DMS79 treated with DMSO at 0.1 percent for 48 hours (cell line): Measurements from ENCODE around the gene LRRC3C.
"Not testable (repeated sequence)": the region's sequence is repeated elsewhere in the genome, so short reads cannot be mapped to it uniquely, and the experiment has no call there.

Experiments used
- DNase-seq: peaks from one replicate; lab custom pipeline; 2025; lab: John Stamatoyannopoulos, UW

The LRRC3C gene

GRCh38 chr17:39927101-39927928 is at the start of gene LRRC3C, which contains the start of gene ORMDL3:
Gene LRRC3C, plus strand, starts transcription at chr17:39927732. Its CDS starts 13,792 bp downstream, at chr17:39941524.
Gene ORMDL3, minus strand, starts transcription at chr17:39927601. Its CDS starts 3,398 bp downstream, at chr17:39924203.
- peak; percentile 86 for DNase-seq

DNA sequence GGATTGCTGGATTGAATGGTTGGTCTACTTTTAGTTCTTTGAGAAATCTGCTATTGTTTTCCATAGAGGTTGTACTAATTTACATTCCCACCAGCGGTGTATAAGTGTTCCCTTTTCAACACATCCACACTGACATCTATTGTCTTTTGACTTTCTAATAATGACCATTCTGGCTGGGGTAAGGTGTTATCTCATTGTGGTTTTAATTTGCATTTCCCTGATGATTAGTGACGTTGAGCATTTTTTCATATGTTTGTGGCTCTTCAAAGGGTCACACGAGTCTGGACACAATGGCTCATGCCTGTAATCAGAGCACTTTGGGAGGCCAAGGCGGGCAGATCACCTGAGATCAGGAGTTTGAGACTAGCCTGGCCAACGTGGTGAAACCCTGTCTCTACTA is 41.4 kb upstream of the LRRC3C start:
- not testable (repeated sequence) for DNase-seq

- no peak for DNase-seq
Observed at GRCh38 chr17:39887078-39887477, 40.5 kb upstream of the LRRC3C start.

DNA sequence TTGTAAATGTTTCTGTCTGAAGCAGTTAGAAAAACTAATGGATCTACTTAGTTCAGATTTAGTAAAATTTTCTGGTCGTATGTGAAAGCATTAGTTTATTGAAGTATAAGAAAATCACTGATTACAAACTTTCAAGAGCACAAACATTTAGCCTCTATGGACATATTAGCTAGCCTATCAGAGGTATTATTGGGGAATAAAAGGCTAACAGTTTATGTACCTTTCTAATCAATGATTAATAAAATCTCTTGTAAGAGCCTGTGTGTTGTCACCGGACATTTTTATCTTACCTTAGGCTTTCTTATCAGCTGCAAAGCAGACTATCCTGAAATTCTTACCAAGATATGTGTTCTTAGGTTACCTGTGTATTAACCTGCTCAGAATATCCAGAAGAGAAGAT is 38.3 kb upstream of the LRRC3C start:
- DNase-seq: no peak

DNA sequence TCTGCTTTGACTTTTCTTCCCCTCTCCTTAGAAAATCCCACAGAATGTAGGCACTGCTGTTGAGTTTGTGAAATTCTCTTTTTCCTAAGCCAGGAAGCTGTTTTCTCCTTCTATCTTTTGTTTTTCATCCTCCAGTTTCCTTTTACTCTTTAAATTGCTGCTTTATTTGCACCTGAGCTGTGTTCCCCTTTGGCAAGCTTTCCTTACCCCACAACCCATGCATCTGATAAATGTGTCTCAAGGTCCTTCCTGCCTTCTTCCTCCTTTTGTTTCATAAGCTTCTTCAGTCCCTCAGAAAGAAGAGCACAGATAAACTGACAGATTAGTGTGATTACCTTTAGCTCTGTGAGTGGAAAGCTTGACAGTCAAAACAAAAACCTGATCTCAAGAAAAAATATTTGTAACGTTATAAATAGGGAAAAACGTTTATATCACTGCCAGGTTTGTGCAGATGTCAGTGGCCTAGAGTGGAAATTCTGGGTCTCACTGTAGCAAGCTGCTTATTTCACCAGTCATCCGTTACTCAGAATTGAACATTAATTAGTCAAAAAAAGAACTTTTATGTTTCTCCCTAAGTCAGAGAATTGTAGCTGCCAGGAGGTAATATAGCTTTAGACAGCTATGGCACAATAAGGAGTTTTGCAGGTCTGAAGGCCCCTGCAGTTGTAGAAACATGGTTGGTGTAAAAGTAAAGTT is 32.7 kb upstream of the LRRC3C start:
- no peak for DNase-seq

DNA sequence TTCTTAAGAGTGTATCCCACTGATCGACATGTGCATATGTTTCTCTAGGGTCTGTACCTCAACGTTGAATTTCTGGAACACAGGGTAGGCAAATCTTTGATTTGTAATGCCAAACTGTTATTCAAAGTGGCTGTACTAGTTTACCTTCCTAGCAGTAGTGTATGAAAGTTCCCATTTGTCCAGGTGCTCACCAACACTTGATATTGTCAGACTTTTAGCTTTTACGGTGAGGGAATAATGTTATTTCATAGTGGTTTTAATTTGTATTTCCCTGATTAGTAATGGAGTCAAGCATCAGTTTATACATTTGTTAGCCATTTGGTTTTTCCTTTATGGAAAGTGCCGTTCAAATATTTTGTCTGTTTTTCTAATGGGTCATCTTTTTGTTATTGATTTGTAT is 29.4 kb upstream of the LRRC3C start:
- no peak for DNase-seq

DNA sequence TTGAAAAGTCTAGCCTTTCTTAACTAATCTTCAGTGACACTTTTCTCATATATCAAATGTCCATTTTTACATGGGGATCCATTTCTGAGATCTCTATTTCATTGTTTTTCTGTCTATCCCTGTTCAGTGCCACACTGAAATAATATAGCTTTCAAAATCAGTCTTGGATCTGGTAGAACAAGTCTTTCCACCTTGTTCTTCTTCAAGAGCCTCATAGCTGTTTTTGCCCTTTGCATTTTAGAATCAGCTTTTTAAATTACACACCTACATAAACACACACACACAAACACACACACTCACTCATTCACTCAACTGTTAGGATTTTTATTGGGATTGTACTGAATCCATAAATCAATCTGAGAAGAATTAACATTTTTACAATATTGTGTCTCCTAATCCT is 28.3 kb upstream of the LRRC3C start:
- DNase-seq: peak; percentile 27

GRCh38 chr17:39902027-39902426 is 25.5 kb upstream of the LRRC3C start:
- not testable (repeated sequence) for DNase-seq

DNA sequence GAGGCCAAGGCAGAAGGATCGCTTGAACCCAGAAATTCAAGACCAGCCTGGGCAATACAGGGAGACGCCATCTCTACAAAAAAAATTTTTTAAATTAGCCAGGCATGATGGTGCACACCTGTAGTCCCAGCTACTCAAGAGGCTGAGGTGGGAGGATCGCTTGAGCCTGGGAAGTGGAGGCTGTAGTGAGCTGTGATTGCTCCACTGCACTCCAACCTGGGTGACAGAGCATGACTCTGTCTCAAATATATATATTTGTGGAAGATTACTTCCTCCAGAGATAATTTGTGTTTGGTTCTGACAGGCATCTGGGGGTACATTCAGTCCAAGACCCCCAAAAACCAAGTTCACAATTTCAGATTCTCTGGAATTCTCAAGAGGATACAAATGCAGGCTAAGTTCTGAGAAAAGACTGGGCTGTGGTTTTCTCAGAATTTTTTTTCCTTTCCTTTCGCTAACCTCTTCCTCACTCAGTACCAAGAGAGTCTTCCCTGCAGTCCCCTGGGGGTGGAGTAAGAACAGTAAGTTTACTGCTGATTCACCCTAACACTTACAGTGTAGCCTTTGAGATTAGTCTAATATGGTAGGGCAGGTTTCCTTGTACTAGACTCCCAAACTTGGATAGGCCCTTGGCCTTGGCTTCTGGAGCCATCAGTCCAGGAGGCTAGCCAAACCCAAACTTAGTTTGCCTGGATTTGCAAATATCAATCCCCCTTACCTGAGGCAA is 24.2 kb upstream of the LRRC3C start:
- DNase-seq: no peak

DNA sequence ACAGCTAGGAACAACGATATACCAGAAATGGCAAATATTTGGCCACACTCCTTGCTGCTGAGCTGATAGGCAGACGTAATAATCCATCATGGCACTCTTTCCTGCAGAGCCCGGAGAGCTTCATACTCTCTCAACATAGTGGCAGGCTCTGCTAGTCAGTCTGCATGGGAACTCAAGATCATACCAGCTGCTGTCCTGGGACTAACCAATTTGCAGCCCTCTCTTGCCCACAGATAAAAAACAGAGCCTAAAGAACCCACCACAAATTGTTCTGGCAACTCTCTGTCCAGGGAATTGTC is 22.6 kb upstream of the LRRC3C start:
- DNase-seq: no peak

DNA sequence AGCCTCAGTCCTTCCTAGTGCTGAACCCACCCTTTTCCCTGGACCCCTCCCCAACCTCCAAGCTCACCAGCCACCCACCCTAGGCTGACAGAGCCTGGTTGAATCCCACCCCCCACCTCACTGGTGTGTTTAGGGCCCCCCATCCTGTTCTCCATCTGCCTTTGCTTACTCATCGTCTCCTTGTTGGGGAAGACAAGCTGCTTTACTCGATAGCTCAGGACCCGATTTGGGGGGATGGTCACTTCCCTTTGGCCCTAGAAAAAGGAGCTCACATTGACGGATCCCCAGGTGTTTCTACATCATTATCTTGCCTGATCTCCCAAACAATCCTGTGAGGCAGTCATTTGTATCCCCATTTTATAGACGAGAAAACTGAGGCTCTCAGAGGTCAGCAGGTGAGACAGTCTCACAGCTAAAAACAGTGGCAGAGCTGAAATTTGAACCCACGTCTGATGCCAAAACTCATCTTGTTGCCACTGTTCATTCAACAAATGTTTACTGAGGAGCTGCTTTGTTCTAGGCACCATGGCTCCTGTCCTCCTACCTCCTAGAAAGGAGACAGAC is 18.7 kb upstream of the LRRC3C start:
- no peak for DNase-seq

DNA sequence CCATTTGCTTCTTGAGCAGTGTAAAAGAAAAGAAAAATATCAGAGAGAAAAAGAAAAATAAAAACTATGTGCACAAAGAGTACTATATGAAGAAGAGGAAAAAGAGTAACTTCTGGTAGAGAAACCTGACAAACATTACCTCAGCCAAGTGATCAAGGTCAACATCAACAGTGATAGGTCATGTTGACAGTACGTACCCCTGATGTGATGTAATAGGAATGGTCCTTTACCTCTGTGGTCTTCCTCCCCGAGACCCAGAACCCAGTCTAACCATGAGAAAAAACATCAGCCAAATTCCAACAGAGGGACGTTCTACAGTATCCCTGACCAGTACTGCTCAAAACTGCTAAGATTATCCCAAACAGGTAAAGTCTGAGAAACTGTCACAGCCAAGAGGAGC is 13.5 kb upstream of the LRRC3C start:
- no peak for DNase-seq

DNA sequence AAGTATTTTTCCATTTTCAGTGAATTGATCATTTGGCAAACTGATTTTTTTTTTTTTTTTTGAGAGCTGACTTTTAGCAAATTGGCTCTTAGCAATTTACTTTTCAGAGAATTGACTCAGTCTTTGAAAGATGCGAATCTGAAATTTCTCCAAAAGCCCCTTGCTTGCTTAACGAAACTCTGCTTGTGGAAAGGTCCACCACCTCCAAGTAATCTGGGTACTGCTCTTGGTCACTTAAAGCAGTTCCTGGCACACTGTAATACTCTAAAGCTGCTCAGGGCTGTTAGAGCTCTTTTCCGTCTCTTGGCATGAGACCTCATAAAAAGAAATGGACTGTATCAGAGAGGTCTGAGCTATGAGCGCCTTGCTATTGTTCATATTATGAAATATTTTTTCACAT is 12.0 kb upstream of the LRRC3C start:
- peak; percentile 84 for DNase-seq

DNA sequence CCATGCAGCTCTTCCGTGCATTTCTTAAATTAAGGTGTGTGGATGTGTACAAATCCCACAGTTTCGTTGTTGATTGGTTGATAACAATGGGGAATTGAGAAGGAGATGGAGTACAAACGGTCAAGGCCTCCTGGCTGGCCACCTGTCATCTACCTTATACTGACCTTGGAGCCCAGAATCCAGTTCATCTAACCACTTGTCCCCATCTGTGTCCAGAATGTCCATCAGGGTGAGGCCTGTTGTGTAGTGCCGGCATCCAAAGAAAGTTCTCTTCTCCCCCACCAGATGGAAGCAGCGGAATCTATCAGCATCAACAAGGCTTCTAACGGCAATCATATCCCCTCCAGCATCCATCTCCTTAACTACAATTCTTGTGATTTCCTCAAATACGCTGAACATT is 10.6 kb upstream of the LRRC3C start:
- DNase-seq: no peak

DNA sequence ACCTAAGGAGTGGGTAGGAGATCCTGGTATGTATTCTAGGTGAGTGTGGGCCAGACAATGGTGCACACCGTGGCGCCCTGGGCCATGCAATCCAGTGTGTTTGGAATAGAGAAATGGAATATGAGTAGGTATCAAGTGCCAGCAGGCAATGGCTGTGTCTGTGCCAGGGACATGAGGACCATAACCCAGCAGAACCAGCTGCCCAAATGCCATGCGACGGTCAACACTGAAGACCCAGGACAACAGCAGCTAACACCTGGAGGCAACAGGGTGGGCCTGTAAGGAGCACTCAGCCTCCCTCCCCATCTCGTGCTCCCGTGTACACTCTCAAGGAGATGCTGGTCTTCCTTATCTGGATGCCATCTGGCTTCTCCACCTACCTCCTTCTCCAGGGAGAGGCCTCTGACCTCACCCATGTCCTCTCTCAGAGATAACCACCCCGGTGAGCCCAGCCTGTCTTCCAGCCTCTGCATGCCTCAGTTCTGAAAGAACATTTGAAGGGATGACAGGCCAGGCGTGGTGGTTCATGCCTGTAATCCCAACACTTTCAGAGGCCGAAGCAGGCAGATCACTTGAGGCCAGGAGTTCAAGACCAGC is 8.3 kb upstream of the LRRC3C start:
- DNase-seq: no peak

DNA sequence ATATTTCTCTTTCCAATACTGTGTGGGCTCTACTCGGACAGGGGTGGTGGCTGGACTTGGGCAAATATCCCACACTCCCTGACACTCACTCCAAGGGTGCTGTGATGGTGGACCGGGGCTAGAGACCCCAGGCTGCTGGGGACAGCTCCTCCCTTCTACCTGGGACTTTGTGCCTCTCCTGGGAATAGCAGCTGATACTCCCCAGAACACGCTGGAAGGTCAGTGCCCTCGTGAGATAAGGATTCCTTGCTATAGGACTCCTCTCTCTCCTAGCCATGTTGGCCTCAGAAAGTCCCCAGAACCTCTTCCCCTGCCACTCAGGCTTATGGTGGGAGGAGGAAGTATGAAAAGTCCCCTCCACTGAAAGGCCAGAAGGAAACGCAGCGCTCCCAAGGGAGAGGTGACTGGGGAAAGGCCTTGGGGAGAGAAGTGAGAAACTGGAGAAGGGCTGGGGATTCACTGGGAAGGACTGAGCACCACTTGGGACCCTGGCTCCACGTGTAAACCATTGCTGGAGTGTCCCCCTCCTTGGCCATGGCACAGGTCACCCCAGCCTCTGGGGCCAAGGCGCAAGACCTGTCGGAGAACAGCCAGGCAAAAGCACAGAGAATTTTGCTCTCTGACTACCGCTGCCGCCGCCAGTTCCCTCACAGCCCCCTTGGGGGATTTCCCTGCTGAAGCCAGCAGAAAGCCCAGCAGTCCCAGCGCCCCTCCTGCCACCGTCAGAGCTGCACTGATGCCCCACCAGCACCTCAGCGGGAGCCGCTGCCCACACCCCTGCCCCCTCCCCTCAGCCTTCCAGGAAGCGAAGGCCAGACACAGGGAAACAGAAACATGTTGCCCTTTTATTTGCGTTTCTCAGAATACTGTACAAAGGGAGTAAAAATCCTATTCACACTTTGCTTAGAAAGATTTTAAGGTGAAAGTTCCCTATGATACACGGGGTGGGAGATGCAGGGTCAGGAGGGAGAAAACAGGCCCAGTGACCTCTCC is 7.0 kb upstream of the LRRC3C start:
- no peak for DNase-seq

- DNase-seq: no peak
Observed at GRCh38 chr17:39921323-39921722, 6.2 kb upstream of the LRRC3C start.

- DNase-seq: no peak
Observed at GRCh38 chr17:39922006-39922405, 5.5 kb upstream of the LRRC3C start.

DNA sequence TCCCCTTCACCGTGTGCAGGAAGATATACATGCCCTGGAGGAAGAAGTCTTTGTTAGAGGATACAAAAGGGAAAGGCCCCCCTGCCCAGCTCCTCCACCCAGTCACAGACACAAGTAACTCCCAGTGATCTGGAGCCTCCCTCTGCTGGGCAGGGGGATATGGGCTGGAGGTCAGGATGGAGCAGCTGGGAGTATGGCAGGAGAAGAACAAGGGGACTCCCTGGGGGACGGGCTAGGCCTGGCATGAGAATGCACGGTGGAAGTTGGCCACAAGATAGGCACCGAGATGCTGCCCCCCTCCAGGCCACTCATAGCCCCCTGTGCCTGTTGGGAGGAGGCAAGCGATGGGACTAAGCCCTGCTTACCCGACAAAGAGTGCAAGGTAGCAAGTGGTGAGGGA is 4.3 kb upstream of the LRRC3C start:
- no peak for DNase-seq

GRCh38 chr17:39923836-39924690 is 3.5 kb upstream of the LRRC3C start:
- no peak for DNase-seq
